Measurements from ENCODE around the gene EHD2.

- no peak for TF ChIP-seq CTCF (conservative IDR thresholded peaks at IDR 0.05 in 1 of 2, IDR thresholded peaks at IDR 0.05 in 1 of 2; ENCODE audit: low read depth in 1 of 2, low read length in 2 of 2)
- no peak for TF ChIP-seq EZH2 (IDR thresholded peaks at IDR 0.05; ENCODE audit: low read length, missing control alignments)
These were observed 17.3 kb downstream of the EHD2 start for GRCh38 chr19:47730521-47730889.
